NCI-H146 (cell line): ENCODE results near the gene GNAL.
"Not testable (repeated sequence)": the region's sequence is repeated elsewhere in the genome, so short reads cannot be mapped to it uniquely, and the experiment has no call there.

ENCODE experiments used
- DNase-seq: peaks from one replicate; lab custom pipeline; 2025; lab: John Stamatoyannopoulos, UW

GNAL gene

DNA sequence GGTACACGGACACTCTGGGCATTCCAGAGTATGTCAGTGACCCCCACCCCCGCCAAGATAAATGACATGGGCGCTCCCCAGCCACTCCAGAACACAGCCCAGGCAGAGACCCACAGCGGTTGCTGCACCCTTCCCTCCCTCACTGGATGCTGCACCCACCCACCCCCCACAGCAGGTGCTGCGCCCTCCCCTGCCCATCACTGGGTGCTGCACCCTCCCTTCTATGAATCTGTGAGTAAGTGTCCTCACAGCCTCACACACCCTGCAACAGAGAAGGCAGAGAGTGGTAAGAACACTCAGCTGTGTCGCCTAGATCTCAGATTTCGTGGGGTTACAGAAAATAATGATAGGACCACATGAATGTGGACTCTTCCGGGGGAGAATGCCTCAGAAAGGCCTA lies 185.6 kb downstream of the GNAL start:
- no peak for DNase-seq

DNA sequence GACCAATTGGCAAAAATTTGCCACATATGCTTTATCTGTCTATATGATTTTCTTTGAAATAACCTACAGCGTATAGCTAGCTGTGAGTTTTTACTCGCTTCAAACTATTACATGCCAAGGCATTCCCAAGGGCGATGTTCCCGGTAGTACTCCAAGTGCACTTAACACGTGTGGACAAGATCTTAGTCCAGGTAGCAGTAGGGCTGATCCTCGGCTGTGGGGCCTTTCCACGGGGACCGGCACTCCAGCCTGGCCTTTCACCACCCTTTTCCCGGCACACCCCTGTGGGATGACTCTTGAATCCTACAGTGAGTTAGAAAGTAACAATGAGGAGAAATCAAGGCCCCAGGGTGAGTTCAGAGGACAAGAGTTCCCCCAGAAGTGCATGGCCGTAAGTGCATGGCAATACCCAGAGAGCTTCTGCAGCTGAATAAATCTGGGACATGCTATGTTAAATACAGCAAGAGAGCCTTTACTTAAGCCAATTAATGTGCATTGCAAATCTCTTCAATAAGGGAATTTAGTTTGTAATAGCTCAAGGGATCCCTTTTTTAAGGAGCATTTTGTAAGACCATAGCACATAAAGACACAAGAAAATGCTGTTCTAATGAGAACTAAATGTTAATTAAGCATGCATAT lies 188.6 kb downstream of the GNAL start:
- no peak for DNase-seq

DNA sequence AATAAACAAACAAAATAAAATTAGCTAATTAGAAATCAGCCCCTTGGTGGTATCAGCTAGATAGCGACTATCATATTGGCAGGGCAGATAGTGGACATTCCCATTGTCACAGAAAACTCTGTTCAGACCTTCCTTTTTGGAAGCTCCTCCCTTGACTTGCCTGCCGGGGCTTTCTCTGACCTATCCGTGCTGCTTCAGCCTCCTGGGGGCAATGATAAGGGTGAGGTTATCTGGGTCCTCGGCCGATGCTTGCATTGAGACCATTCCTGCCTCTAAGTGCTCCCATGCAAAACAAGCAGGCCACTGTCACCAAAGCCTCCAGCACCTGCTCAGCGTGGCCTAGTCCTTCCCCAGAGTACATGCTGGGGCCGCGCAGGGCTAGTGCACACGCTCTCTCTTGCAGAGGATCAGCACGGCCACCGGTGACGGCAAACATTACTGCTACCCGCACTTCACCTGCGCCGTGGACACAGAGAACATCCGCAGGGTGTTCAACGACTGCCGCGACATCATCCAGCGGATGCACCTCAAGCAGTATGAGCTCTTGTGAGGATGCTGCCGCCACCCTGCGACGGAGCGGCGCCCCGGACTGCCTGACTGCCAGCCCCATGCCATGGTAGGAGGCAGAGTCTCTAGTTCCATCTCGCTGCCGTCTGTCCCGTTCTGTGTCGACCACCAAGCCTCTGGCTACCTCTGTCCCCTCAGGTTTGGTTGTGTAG lies 191.7 kb downstream of the GNAL start:
- DNase-seq: no peak

DNA sequence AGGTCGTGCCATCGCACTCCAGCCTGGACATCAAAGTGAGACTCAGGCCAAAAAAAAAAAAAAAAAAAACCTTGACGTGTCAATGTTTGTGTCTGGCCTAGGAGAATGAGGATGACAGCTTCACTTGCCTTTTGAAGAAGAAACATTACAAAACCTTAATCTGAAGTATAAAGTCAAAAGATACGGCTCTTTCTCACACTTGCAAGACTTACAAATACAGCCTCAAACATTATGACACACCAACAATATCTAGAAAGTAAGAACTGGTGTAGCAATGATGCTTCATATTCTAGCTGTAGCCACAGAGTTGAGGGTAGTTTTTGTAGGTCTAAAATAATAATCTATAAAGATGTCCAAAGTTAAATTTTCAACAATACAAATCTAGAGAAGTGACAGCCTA lies 193.6 kb downstream of the GNAL start:
- DNase-seq: no peak

DNA sequence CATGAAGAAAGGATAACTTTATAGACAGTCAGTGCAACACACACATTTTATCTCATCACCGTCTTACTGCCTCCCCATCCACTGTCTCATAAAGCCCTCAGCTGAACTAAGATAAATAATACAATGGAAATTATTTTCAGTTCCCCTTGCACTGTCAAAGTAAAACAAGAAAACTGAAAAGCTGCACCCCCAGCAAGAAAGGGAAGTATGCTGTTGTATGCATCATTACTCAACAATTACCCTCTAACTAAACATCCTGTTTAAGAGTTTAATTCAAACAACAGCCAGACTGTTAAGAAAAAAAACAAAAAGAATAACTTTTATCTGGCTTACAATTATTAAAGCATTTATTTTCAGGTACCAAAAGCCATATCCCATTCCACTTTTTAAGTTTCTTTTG lies 194.1 kb downstream of the GNAL start:
- DNase-seq: no peak

DNA sequence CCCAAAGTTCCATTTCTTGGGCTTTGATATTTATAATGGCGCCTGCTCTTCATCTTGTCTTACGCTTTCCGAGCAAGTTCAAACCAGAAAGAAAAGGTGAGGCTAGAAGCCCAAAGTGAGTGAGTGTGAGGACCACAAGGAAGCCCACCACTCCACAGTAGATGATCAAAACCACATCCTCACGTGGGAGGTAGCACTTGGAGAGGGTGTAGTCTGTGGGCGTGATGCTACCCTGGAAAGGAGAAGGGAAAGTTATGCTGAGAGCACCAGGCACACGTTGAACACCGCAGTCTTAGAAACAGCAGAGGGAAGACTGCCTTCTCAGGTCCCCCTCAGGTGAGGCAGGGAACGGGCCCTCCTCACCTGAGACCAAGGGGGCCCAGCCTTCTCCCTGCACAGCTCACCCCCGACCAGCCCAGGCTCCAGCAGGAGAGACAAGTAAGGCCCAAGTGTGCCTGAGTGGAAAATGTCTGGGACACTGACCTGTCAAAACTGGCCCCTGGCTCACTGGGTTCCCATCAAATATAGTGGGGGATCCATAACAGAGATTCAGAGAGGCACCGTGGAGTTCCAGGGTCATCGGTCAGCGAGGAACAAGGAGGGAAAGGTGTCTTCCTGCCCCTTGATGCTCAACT lies 195.4 kb downstream of the GNAL start:
- DNase-seq: no peak

DNA sequence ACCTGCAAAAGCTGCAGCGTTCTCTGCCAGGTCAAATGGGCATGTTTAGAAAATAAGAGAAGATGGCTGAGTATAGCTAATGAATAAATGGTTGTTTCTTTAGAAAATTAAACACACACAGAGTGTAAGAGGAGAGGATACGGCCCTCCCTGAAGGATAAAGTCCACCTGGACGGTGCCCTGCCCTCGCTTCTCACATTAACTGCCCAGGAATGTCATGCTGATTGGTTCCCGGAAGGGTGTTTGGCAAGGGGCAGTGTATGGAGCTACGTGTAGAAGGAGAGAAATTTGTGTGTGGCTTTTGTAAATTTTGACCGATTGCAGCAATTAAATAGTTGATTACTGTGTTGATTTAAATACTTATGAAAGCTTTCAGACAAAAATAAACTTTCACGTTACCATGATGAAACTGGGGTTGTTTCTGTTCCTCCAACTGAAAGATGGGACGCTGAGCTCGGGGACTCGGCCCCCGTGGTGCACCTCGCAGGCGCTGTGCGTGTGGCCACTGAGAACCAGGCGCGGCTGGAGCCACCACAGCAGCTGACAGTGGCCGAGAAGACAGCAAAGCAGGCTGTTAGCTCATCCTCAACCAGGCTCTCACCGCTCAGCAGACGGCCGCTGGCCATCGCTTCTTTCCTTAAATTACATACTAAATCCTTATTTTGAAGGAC lies 196.3 kb downstream of the GNAL start:
- DNase-seq: no peak

DNA sequence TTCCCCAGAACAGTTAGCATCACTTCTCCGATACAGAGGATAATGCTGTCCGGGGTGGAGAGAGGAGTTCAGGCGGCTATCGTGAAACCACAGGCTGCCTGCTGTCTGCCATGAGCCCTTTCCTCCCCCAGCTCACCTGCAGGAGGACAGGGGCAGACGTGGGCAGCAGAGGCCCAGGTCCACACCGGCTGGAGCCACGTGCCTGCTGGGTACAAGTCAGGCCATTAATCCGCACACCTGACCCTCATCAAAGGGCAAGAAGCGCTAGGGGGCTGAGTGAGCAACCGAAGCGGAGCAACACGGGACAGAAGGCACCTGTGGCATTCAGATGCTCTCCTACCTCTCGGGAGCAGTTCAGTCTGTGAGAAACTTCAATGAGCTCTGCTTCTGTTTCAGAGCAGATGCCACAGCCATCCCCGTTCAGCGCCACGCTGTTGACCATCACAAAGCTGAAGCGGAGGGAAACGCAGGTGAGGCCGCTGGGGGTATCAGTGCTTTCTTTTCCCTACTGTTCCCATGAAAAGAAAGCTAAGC lies 197.6 kb downstream of the GNAL start:
- DNase-seq: no peak

DNA sequence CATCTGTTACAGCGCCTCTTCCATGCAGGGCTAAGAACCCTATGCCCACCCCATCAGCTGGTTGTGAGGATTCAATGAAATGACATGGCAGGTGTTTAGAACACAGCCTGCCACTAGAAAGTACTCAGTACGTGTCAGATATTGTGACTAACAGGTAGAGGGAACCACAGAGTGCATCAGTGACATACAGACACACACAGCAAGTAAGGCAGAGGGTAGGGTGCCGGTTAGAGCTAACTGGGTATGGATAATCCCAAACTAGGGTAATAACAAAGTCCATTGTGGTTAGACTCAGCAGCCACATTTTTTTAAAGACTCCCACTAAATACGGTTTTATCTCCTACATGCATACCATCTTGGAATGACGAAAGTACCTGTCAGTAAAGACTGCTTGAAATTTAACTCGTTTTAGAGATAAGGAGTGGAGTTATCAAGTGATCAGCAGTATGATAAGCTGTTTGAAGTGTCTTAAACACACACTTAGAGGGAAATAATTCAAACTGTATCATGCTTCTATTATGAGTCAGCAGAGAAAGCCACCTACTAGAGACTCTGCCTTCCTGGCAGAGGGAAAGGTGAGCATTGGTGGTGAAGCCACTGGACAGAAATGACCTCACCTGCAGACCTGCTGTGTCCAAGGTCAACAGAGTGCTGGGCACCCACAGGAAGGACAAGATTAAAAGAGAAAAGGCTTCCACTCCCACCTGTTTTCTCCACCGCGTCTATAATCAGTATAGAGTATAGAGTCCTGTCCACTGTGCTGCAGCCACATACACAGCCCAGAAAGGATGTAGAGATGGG lies 198.5 kb downstream of the GNAL start:
- DNase-seq: no peak

DNA sequence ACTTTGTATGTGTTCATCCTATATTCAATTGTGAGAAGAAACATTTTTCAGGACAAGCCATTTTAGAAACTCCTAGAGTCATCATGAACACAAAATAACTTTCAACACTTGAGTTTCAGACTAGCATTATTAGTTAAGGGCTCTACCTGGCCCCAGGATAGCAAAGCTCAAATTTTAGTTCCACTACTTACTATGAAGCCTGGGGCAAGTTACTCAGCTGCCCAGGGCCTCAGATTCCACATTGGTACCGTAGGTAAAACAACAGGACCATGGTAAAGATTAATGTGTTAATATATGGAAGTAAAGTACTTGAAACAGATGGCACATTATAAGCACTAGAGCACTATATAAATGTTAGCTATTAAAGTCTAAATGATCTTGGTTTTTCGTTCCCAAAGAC lies 199.7 kb downstream of the GNAL start:
- no peak for DNase-seq

DNA sequence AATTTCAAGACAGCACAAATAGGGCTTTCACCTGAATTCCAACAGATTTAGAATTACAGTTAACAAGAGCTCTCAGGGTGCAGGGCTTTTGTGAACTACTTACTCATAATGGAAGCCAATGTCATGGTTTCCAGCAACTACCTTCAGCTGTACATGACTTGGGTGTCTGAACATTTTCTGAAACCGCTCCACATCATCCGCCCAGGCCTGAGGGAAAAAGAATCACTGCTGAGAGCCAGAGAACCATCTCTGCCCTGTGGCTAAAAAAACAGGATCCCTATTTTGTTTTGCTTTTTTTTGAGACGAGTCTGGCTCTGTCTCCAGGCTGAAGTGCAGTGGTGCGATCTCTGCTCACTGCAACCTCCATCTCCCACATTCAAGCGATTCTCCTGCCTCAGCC lies 200.2 kb downstream of the GNAL start:
- no peak for DNase-seq

DNA sequence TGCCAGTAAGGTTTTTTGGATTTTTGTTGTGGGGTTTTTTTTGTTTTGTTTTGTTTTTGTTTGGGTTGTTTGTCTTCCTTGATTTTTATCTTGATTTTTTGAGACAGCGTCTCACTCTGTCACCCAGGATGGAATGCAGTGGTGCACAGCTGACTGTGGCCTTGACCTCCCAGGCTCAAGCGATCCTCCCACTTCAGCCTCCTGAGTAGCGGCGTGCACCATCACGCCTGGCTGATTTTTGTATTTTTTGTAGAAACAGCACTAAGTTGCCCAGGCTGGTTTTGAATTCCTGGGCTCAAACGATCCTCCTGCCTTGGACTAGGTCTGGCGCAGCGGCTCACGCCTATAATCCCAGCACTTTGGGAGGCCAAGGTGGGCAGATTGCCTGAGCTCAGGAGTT lies 202.7 kb downstream of the GNAL start:
- DNase-seq: no peak

DNA sequence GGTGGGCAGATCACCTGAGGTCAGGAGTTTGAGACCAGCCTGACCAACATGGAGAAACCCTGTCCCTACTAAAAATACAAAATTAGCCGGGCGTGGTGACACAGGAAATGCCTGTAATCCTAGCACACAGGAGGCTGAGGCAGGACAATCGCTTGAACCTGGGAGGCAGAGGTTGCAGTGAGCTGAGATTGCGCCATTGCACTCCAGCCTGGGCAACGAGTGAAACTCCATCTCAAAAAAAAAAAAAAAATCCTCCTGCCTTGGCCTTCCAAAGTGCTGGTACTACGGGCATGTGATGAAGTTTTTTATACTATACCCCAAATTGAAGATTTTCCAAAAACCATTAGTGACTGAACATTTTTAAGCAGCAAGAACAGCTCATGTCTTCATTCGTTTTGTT lies 203.4 kb downstream of the GNAL start:
- not testable (repeated sequence) for DNase-seq

DNA sequence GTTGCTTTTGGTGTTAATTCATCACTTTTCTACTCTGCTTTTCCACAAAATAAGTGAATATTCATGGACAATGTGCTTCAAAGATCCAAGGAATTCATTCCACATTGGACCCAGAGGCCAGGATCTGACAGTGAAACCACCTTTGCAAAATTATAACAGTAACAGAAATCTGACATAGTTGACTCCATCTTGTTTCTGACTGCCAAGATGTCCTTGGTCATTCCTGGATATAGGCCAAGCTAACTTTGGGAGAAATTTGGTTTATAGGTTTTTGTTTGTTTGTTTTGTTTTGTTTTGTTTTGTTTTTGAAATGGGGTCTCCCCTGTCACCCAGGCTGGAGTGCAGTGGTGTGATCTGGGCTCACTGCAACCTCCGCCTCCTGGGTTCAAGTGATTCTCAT lies 208.7 kb downstream of the GNAL start:
- no peak for DNase-seq

DNA sequence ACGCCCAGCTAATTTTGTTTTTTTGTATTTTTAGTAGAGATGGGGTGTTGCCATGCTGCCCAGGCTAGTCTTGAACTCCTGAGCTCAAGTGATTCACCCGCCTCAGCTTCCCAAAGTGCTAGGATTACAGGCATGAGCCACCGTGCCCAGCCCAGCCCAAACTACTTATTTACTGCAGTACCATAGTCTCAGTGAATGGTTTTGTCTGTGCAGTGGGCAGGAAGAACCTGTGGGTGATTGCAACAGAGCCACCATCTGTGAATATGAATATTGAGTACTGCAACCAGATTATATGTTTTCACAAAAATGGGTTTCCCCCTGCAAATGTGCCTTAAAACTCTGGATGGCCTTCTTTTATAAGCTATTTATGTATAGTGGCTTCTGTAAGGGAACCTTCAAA lies 210.0 kb downstream of the GNAL start:
- DNase-seq: no peak

DNA sequence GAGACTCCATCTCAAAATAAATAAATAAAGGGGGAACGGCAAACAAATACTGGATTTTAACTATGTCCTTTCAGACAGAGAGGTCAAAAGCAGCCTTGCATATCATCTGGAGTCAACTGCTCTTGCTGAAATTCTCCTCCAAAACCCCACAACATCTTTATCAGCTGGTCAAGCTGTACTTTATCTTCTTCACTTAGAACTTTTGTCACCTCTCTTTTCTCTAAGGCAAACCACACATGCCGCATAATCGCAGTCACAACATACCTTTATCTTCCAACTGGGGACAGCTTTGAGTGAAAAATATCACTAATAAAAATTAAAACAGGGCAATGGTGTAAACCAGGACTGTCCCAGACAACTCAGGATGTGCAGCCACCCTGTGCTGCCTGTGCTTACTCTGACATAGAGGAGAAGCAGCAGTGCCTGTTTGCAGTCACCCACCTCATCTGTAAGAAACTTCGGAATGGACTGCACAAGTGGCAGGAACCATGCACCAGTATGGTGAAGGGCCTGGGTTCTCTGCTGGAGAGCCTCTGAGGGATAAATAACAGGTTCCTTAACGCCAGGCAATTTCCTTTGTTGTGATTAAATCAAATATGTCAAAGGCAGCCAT lies 212.9 kb downstream of the GNAL start:
- DNase-seq: no peak

DNA sequence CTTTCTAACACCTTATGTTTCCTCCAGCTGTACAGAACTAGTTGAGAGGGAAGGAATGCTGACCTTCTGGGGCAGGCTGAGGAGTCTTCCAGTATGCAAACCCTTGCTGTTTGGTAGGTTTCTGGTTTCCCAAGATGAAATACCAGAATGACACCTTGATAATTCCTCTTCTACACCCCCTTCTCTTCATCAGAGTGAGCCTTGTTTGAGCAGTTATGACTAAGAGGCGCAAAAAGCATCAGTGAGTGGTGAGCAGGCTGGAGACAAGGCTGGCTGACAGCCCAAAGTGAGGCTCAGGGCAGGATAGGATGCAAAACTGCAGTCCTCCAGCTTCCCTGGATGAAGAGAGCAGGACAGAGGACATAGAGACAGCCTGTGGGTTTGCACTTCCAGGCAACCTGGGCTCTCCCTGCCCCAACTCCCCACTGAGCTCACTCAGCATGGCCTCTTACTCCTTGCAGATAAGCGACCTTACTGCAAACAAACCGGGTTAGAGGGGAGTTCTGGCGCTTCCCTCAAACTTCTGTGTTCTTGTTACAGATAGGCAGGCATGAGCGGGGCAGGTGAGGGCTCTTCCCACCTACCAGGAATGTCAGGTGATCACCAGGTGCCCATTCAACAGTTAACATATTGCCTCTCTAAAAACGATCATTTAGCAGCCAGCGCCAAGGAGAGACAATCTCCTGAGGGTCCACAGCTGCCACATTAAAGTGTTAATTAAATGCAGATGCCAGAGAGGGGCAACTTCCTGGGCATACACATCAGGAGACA lies 213.6 kb downstream of the GNAL start:
- peak; percentile 95 for DNase-seq

DNA sequence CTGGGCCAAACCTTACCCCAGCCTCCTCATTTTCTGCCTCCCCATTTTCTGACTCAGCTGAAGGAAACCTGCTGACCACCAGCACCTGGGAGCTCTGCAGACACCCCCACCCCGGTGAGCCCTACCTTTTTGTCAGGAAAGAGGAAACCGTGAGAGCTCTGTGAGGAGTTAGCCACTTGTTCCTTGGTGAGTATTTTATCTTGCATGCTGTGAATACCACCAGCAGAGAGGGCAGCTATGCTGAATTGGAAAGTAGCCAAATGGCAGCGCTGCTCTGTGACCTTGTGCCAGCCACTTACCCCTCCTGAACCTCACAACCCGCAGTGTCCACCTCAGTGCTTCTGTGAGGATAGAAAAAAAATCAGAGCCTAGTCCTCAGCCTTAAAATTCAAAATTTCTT lies 216.5 kb downstream of the GNAL start:
- DNase-seq: no peak

DNA sequence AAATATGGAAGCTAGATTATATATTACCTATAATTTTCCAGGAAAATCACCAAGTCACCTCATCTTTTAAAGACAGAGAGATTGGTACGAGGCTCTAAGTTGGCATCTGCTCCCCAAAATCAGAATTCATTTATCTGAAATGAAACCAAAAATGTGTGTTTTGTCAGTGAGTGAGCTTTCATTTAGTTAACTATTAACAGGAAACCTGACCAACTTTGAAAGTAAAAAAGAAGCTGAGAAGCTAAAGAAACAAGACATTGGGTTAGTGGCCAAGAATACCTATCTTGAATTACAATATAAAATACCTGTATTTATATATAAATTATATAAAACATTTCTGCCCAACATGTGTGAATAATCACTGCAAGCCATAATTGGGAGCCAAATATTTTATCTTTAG lies 217.1 kb downstream of the GNAL start:
- DNase-seq: no peak
